Measurements from ENCODE around the gene KRTAP1-1. TPM values are rescaled to one million over a fixed set of nuclear protein-coding genes. Genes with fewer than 3 reads are reported as not detected.
"Not testable (repeated sequence)": the region's sequence is repeated elsewhere in the genome, so short reads cannot be mapped to it uniquely, and the experiment has no call there.

The KRTAP1-1 gene
- polyA plus RNA-seq, 1 experiment: not detected

- TF ChIP-seq CTCF (IDR thresholded peaks at IDR 0.05; ENCODE audit: insufficient read depth, low read depth, low read length): no peak
- ChIA-PET POLR2A (interaction anchor here (0.5 to 0.9 kb wide), 5 partner anchors 9 to 319 kb away, joined by 3 to 5 read pairs (median 4); no protein-coding TSS in a partner anchor), CTCF (interaction anchor here (0.5 to 1.9 kb wide), 7 partner anchors 32 to 296 kb away, joined by 3 to 7 read pairs (median 3); partner anchors contain the start of gene KRTAP1-5)
- no peaks in the 10 kb centered on the region; the same call in 1 of the 2 replicates for H3K36me3 ChIP-seq (ENCODE audit: control insufficient read depth, insufficient read depth, low read length)
- DNase-seq (ENCODE audit: low read depth): no peak
- no peaks in the 10 kb centered on the region for H3K27me3 ChIP-seq (ENCODE audit: control insufficient read depth, insufficient read depth, low read length)
- no peak overlapping the region for H3K4me3 ChIP-seq (ENCODE audit: low read depth, low read length)
These were observed 17.5 kb upstream of the KRTAP1-1 start for GRCh38 chr17:41058741-41059140.

- POLR2A ChIA-PET: interaction anchor here (0.7 kb wide), 1 partner anchor 56 kb away, joined by 4 read pairs; no protein-coding TSS in a partner anchor
These were observed 16.3 kb upstream of the KRTAP1-1 start for GRCh38 chr17:41057547-41057946.

GRCh38 chr17:41055130-41055529, 13.9 kb upstream of the KRTAP1-1 start, which contains the start of gene KRTAP2-2:
KRTAP2-2 (minus strand) TSS chr17:41055230; CDS start chr17:41055211, 19 bp downstream.
- H3K4me3 ChIP-seq (ENCODE audit: low read depth, low read length); POLR2A ChIA-PET; DNase-seq (ENCODE audit: low read depth); H3K36me3 ChIP-seq (ENCODE audit: control insufficient read depth, insufficient read depth, low read length); H3K27me3 ChIP-seq (ENCODE audit: control insufficient read depth, insufficient read depth, low read length): not testable (repeated sequence)
- CTCF ChIA-PET: interaction anchor here (1.5 kb wide), 1 partner anchor 594 kb away, joined by 5 read pairs; no protein-coding TSS in a partner anchor

More at GRCh38 chr17:41057547-41057946, 16.3 kb upstream of the KRTAP1-1 start:
- CTCF ChIA-PET: interaction anchor here (0.6 to 1.9 kb wide), 2 partner anchors 19 to 148 kb away, joined by 3 to 7 read pairs; no protein-coding TSS in a partner anchor
- Histone ChIP-seq H3K36me3 (ENCODE audit: control insufficient read depth, insufficient read depth, low read length) (no peaks in the 10 kb centered on the region; the same call in 1 of the 2 replicates), H3K4me3 (ENCODE audit: low read depth, low read length) (no peak overlapping the region), H3K27me3 (ENCODE audit: control insufficient read depth, insufficient read depth, low read length) (no peaks in the 10 kb centered on the region)
- TF ChIP-seq CTCF (IDR thresholded peaks at IDR 0.05; ENCODE audit: insufficient read depth, low read depth, low read length): no peak
- no peak for DNase-seq (ENCODE audit: low read depth)

GRCh38 chr17:41054556-41054955, 13.3 kb upstream of the KRTAP1-1 start:
- CTCF ChIA-PET; H3K36me3 ChIP-seq (ENCODE audit: control insufficient read depth, insufficient read depth, low read length); DNase-seq (ENCODE audit: low read depth); POLR2A ChIA-PET; H3K4me3 ChIP-seq (ENCODE audit: low read depth, low read length); H3K27me3 ChIP-seq (ENCODE audit: control insufficient read depth, insufficient read depth, low read length): not testable (repeated sequence)

GRCh38 chr17:41054025-41054424, 12.8 kb upstream of the KRTAP1-1 start:
- DNase-seq (ENCODE audit: low read depth): no peak
- Histone ChIP-seq H3K36me3 (ENCODE audit: control insufficient read depth, insufficient read depth, low read length) (no peaks in the 10 kb centered on the region; the same call in 1 of the 2 replicates), H3K4me3 (ENCODE audit: low read depth, low read length) (no peak overlapping the region), H3K27me3 (ENCODE audit: control insufficient read depth, insufficient read depth, low read length) (no peaks in the 10 kb centered on the region)
- TF ChIP-seq CTCF (IDR thresholded peaks at IDR 0.05; ENCODE audit: insufficient read depth, low read depth, low read length): no peak
- CTCF ChIA-PET: no interaction called here
- POLR2A ChIA-PET: no interaction called here

- no peak for TF ChIP-seq CTCF (IDR thresholded peaks at IDR 0.05; ENCODE audit: insufficient read depth, low read depth, low read length)
- POLR2A ChIA-PET: no interaction called here
- CTCF ChIA-PET: no interaction called here
- H3K27me3 ChIP-seq (ENCODE audit: control insufficient read depth, insufficient read depth, low read length): no peaks in the 10 kb centered on the region
- H3K36me3 ChIP-seq (ENCODE audit: control insufficient read depth, insufficient read depth, low read length): no peaks in the 10 kb centered on the region
- no peak overlapping the region for H3K4me3 ChIP-seq (ENCODE audit: low read depth, low read length)
- no peak for DNase-seq (ENCODE audit: low read depth)
These were observed 11.3 kb upstream of the KRTAP1-1 start for GRCh38 chr17:41052566-41052965.
